HG02623 (cell line): Measurements from ENCODE around the gene ZFAND3.

Source experiments
- ATAC-seq: cut with Tn5 transposase; IDR thresholded peaks from one replicate; pipeline ENCODE4 v1.9.1; 2021; ENCODE audit warnings: moderate library complexity; ENCODE audit not compliant: unreplicated experiment

Gene ZFAND3

GRCh38 chr6:38175786-38176185 is 356.3 kb downstream of the ZFAND3 start:
- ATAC-seq = no peak

- no peak for ATAC-seq
Observed at GRCh38 chr6:38176797-38177751, 357.5 kb downstream of the ZFAND3 start.

DNA sequence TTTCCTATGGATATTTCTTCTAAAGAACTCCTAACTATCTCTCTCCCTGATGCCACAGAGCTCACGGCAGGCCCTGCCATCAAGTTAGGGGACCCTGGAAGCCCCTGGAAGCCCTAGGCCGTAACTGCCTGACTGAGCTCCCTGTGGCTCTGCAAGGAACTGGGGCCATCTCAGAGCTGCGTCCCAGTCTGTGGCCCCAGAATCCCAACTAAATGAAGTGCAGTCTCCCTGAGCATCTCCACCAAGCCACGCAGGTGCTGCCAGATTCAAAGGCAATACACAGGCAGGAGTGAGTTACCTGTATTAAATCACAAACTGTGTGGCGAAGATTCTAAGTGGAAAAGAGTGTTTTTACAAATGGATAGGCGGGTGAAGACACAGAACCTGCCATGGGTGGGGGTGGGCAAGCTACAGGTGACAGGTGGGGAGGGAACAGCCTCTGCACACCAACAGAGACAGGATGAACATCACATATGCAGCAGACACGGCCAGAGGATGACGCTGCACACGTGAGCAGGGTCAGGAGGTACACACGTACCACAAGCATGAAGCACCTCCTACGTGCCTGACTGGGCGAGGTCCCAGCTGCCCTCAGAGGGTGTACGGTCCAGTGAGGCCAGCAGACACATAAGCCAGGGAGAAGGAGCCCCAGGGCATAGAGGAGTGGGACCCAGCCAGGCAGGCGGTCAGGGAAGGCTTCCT is 358.5 kb downstream of the ZFAND3 start:
- ATAC-seq = no peak

DNA sequence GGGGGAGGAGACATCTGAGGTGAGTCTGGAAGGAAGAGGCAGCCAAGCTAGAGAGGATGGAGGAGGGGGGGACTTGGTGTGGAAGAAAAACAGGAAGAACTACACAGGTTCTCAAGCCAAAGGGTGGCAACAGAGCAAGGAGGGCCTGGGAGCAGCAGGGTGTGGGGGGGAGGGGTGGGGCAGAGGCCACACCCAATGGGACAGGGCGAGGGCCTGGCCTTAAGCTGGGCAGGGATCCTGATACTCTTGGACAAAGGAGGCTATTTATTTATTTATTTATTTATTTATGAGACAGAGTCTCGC is 359.0 kb downstream of the ZFAND3 start:
- no peak for ATAC-seq

- ATAC-seq = no peak
Observed at GRCh38 chr6:38179300-38179699, 359.8 kb downstream of the ZFAND3 start.

- ATAC-seq = no peak
Observed at GRCh38 chr6:38179794-38180430, 360.4 kb downstream of the ZFAND3 start.

DNA sequence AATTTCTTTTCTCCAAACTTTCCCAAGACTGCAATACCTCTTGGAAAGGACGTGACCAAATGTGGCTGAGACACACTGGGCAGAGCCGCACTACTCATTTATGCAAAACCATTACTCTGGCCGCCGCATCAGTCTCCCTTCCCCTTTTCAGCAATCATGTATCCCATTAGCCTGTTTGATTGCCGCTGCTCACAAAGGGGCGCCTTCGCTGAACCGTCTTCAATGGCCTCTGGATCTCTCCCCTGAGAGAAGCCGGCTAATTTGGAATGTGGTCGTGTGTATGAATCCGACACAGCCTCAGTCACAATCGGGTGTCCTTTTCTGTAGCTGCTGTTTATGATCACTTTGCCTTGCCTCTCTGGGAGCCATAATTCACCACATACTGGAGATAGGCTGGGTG is 361.1 kb downstream of the ZFAND3 start:
- no peak for ATAC-seq

GRCh38 chr6:38182426-38182825 is 362.9 kb downstream of the ZFAND3 start:
- ATAC-seq = no peak

GRCh38 chr6:38183856-38184584 is 364.5 kb downstream of the ZFAND3 start:
- ATAC-seq = no peak

- ATAC-seq = no peak
Observed at GRCh38 chr6:38184585-38185080, 365.1 kb downstream of the ZFAND3 start.

GRCh38 chr6:38185244-38185643 is 365.7 kb downstream of the ZFAND3 start:
- no peak for ATAC-seq

- no peak for ATAC-seq
Observed at GRCh38 chr6:38185752-38186151, 366.2 kb downstream of the ZFAND3 start.

DNA sequence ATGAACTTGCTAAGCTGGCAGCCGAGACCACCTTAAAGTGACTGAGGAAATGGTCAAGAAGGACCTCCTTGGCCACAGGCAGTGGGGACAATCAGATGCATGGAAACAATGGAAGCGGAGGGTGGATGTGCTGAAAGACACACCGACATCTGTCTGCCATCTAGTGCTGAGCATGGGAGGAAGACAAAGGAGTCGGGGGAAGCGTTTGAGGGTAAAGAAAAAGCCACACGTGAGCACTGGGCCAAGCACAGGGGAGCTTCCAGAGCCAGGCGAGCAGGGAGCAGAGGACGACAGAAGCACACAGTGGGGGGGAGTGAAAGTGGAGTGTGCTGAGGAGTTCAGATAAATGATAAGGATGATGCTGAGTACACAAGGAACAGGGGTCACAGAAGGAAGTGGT is 367.8 kb downstream of the ZFAND3 start:
- ATAC-seq = no peak

- ATAC-seq = no peak
Observed at GRCh38 chr6:38187811-38188590, 368.5 kb downstream of the ZFAND3 start.

GRCh38 chr6:38188677-38189335 is 369.3 kb downstream of the ZFAND3 start:
- ATAC-seq = no peak

DNA sequence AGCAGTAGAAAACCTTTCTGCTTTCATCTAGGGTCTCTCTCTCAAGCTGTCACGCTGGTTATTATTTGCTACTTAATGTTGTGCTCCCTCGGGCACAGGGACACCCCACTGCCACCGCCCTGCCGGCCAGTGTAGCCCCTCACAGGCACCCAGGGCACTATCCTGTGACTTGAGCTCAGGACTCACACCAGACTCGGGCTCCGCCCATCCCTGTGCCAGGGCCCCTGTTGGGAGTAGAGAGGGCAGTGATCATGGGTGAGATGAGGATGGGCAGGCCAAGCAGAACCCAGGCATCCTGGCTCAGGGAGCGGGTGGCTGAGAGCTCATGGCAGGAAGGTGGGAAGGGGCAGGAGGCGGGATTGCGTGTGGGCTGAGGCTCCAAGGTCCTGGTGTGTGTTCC is 371.9 kb downstream of the ZFAND3 start:
- no peak for ATAC-seq

DNA sequence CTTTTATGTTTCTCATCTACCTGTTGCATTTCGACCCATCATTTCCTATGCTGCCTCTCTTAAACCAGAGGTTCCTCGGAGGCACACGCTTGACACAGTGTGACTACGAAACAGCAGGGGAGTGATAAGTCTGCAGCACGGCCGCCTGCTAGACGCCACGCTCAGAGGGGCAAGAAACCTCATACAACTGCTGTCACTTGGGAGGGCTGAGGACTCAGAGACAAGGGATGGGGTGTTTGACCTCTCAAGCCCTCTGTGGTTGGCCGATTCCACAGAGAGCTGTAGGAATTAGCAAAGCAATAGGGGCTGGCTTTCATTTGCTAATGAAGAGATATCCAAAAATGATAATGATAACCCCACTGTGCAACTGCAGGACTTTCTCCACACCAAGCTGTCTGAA is 372.5 kb downstream of the ZFAND3 start:
- no peak for ATAC-seq

GRCh38 chr6:38192487-38192886 is 373.0 kb downstream of the ZFAND3 start:
- no peak for ATAC-seq

DNA sequence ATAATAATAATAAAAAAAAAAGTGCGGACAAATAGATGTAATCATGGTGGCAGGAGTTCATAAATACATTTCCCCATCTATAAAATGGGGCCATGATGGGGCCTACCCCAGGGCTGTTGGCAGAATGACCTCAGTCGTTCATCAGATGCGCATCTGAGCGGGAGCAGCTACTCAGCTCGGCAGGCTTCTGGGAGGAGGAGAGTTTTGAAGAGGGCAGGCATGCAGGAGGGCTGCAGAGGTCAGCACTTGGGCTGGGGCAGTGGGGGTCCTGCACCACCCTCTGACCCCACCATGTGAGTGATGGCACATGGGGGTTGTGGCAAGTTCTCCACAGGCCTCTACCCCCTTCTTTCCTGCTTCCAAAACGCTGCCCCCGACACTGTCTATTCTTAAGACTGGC is 373.5 kb downstream of the ZFAND3 start:
- ATAC-seq = no peak
